ENCODE data around the gene MEGF11. TPM values are rescaled to one million over a fixed set of nuclear protein-coding genes. Genes with fewer than 3 reads are reported as not detected.

The MEGF11 gene
- total RNA-seq, 2 experiments from 2014 or later: 3.3 to 6.8 TPM

DNA sequence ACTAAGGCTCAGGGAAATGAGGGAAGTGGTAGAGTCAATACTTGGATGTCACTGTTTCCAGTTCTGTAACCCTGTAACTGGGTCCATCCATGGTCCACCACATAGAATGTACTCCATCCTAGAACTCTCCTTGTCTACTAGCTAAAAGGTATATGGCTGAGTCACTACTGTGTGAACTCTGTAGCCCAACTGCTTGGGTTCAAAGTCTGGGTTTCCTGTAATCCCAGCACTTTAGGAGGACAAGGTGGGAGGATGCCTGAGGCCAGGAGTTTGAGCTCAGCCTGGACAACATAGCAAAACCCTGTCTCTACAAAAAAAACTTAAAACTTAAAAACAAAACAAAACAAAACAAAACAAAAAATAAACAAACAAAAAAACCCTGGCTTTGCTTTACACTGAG is 34.5 kb upstream of the MEGF11 start:
- DNase-seq (ENCODE audit: low spot score): no peak
- Histone ChIP-seq H3K27ac (ENCODE audit: low read depth, low read length, poor library complexity, severe bottlenecking) (no peak overlapping the region), H3K4me1 (ENCODE audit: insufficient read depth, low read length, poor library complexity, severe bottlenecking) (peaks cover 16% of the 10 kb centered on the region), H3K79me2 (ENCODE audit: insufficient read depth, low read depth, low read length) (peaks cover 6% of the 10 kb centered on the region; the same call in 1 of the 2 replicates), H4K20me1 (ENCODE audit: insufficient read depth, low read length) (no peaks in the 10 kb centered on the region), H3K4me2 (ENCODE audit: low read length) (no peak overlapping the region), H3K9me2 (ENCODE audit: insufficient read depth, low read length) (no peaks in the 10 kb centered on the region), H3K4me3 (ENCODE audit: low read depth, low read length, poor library complexity, severe bottlenecking) (no peak overlapping the region), H2AFZ (ENCODE audit: low read length) (no peak overlapping the region), H3K9me3 (ENCODE audit: low read length) (no peaks in the 10 kb centered on the region), H3K36me3 (ENCODE audit: insufficient read depth, low read length) (no peaks in the 10 kb centered on the region)
- TF ChIP-seq EZH2phosphoT487 (IDR thresholded peaks at IDR 0.05; ENCODE audit: borderline replicate concordance, low read depth, low read length) (no peak), CTCF (conservative IDR thresholded peaks at IDR 0.05; ENCODE audit: low read length) (no peak)
- ChIA-PET CTCF (ENCODE audit: unreplicated experiment) (interaction anchor here (0.5 to 0.7 kb wide), 2 partner anchors 306 to 1128 kb away, joined by 4 to 9 read pairs; no protein-coding TSS in a partner anchor), POLR2A (interaction anchor here (0.6 to 0.7 kb wide), 3 partner anchors 118 to 967 kb away, joined by 3 read pairs; no protein-coding TSS in a partner anchor)
- intact Hi-C loops (cut with micrococcal nuclease; ENCODE audit: unreplicated experiment): loop anchor here (10.0 kb wide), 1 partner anchor 173 kb away; no protein-coding TSS in a partner anchor
- no TSS peak for BruUV-seq (replicated peaks)

DNA sequence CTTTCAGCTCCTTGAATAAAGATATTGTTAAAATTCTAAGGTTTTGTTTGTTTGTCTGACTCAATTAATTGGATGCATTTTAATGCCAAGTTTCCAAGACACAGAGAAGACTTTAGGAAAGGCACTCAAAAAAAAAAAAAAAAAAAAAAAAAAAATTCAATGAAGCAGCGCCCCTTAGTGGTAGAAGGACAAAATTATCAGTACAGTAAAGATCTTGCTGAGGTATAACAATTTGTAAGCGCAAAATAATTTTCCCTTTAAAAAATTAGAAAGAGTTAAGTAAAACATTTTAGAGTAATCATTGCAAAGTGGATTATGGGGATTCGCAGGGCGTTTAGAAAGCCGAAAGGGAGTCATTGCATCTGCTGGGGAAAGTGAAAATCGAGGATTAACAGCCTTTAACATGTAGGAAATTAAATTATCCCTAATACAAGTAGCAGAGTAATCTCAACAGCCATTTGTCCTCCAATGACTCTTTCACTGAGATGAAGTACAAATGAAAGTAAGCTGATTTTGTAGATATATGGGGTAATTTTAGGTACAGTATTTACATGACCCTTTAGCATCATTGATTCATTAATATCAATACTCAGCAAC is 34.0 kb upstream of the MEGF11 start:
- H4K20me1 ChIP-seq (ENCODE audit: insufficient read depth, low read length): no peaks in the 10 kb centered on the region
- peaks cover under 1% of the 10 kb centered on the region; the same call in 1 of the 2 replicates for H3K79me2 ChIP-seq (ENCODE audit: insufficient read depth, low read depth, low read length)
- H3K9me2 ChIP-seq (ENCODE audit: insufficient read depth, low read length): no peaks in the 10 kb centered on the region
- H3K36me3 ChIP-seq (ENCODE audit: insufficient read depth, low read length): no peaks in the 10 kb centered on the region
- no peak overlapping the region for H2AFZ ChIP-seq (ENCODE audit: low read length)
- H3K9me3 ChIP-seq (ENCODE audit: low read length): no peaks in the 10 kb centered on the region
- ChIA-PET POLR2A (interaction anchor here (1.0 kb wide), 1 partner anchor 9 kb away, joined by 8 read pairs; no protein-coding TSS in a partner anchor), CTCF (ENCODE audit: unreplicated experiment) (interaction anchor here (0.5 kb wide), 1 partner anchor 1127 kb away, joined by 4 read pairs; no protein-coding TSS in a partner anchor)
- peak; percentile 61 for DNase-seq (ENCODE audit: low spot score)
- peak overlapping the region; percentile 11; the same call in 1 of the 2 replicates for H3K4me2 ChIP-seq (ENCODE audit: low read length)
- no TSS peak for BruUV-seq (replicated peaks)
- no peak overlapping the region for H3K27ac ChIP-seq (ENCODE audit: low read depth, low read length, poor library complexity, severe bottlenecking)
- intact Hi-C loops (cut with micrococcal nuclease; ENCODE audit: unreplicated experiment): loop anchor here (2.0 to 10.0 kb wide), 2 partner anchors 173 to 305 kb away; no protein-coding TSS in a partner anchor
- TF ChIP-seq EZH2phosphoT487 (IDR thresholded peaks at IDR 0.05; ENCODE audit: borderline replicate concordance, low read depth, low read length) (no peak), CTCF (conservative IDR thresholded peaks at IDR 0.05; ENCODE audit: low read length) (peak; percentile 88)
- peaks cover 13% of the 10 kb centered on the region for H3K4me1 ChIP-seq (ENCODE audit: insufficient read depth, low read length, poor library complexity, severe bottlenecking)
- H3K4me3 ChIP-seq (ENCODE audit: low read depth, low read length, poor library complexity, severe bottlenecking): no peak overlapping the region
